ENCODE data around the gene SULT2A1. TPM values are rescaled to one million over a fixed set of nuclear protein-coding genes. Genes with fewer than 3 reads are reported as not detected.
"Not testable (repeated sequence)": the region's sequence is repeated elsewhere in the genome, so short reads cannot be mapped to it uniquely, and the experiment has no call there.

Gene SULT2A1
- total RNA-seq, 1 donor from 2014 or later, result 1.7 TPM

DNA sequence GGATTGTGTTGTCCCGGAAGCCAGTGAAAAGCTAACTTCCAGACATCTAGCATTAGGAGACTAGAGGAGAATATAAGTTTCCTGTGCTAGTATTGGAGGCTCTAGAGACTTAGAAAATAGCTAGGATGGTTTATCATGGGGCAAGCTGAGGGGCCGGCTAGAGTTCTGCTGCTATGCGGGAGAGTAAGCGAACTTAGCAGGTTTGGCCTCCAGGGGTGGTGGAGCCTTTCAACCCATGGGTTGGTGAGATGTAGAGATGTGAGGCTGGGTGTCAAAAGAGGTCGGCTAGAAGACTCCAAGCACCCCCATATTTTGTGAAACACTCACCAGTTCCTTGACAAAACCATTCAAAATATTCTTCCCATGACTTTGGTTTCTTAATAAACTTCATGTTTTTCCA lies 4.4 kb downstream of the SULT2A1 start:
- Histone ChIP-seq H3K27me3 (no peaks in the 10 kb centered on the region), H3K4me1 (no peaks in the 10 kb centered on the region), H3K9me3 (no peaks in the 10 kb centered on the region), H3K4me3 (no peak overlapping the region), H3K27ac (no peak overlapping the region), H3K36me3 (no peaks in the 10 kb centered on the region)
- no peak for DNase-seq (ENCODE audit: extremely low spot score in 2 of 2)
- intact Hi-C loops (cut with DNase I), result no loop called here
- TF ChIP-seq POLR2A (IDR thresholded peaks at IDR 0.05), result no peak
- TF ChIP-seq POLR2AphosphoS5 (IDR thresholded peaks at IDR 0.05; ENCODE audit: insufficient read depth in 1 of 2, low read depth in 1 of 2), result no peak
- TF ChIP-seq, protein P1, sequence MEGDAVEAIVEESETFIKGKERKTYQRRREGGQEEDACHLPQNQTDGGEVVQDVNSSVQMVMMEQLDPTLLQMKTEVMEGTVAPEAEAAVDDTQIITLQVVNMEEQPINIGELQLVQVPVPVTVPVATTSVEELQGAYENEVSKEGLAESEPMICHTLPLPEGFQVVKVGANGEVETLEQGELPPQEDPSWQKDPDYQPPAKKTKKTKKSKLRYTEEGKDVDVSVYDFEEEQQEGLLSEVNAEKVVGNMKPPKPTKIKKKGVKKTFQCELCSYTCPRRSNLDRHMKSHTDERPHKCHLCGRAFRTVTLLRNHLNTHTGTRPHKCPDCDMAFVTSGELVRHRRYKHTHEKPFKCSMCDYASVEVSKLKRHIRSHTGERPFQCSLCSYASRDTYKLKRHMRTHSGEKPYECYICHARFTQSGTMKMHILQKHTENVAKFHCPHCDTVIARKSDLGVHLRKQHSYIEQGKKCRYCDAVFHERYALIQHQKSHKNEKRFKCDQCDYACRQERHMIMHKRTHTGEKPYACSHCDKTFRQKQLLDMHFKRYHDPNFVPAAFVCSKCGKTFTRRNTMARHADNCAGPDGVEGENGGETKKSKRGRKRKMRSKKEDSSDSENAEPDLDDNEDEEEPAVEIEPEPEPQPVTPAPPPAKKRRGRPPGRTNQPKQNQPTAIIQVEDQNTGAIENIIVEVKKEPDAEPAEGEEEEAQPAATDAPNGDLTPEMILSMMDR (IDR thresholded peaks at IDR 0.05), result no peak

DNA sequence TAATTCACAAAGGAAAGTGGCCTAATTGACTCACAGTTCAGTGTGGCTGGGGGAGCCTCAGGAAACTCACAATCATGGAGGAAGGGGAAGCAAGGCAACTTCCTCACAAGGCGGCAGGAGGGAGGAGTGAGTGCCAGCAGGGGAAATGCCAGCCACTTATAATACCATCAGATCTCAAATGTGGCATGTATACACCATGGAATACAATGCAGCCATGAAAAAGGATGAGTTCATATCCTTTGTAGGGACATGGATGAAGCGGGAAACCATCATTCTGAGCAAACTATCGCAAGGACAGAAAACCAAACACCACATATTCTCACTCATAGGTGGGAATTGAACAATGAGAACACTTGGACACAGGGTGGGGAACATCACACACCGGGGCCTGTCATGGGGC lies 6.7 kb downstream of the SULT2A1 start:
- intact Hi-C loops (cut with DNase I); DNase-seq (ENCODE audit: extremely low spot score in 2 of 2); H3K4me1 ChIP-seq; H3K4me3 ChIP-seq; H3K27me3 ChIP-seq; H3K9me3 ChIP-seq; H3K36me3 ChIP-seq; H3K27ac ChIP-seq: not testable (repeated sequence)

DNA sequence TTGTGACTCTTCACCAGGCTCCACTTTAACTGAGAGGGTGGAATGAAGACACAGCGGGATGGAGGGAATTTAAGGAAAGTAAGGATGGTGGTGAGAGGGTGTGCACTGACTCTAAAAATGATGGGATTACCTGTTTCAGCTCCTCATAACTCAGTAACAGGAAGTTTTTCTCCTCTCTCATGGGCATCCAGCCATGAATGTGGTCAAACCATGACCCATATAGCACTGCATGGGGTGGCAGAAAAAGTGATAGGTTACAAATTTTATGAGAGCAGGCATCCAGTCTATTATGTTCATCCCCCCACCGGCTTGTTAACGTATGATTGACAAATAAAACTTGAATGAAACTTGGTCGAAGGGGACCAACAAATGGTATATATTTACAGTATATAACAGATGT lies 7.2 kb downstream of the SULT2A1 start:
- H3K27me3 ChIP-seq, result no peaks in the 10 kb centered on the region
- intact Hi-C loops (cut with DNase I), result no loop called here

DNA sequence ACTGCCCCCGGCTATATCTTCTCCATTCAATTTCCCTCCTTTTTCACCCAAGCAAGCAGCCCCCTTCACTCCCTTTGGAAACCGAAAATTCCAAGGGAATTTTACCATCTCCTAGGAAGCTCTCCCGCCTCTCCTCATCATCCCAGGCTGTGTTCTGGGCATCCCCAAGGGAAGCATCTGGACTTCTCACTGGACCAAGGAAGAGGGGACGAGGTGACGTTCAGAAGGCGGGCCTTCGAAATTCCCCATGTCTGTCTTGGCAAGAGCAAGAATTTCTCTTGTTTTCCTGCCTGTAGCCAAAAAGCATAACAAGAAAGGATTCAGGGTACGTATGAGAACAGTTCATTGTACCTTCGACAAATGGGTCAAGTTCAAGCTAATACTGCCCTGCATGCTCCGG lies 20.9 kb downstream of the SULT2A1 start:
- H3K4me1 ChIP-seq, result no peaks in the 10 kb centered on the region
- H3K9me3 ChIP-seq, result no peaks in the 10 kb centered on the region
- H3K4me3 ChIP-seq, result no peak overlapping the region
- no peak for DNase-seq (ENCODE audit: extremely low spot score in 2 of 2)
- intact Hi-C loops (cut with DNase I), result no loop called here
- TF ChIP-seq, protein P1 (IDR thresholded peaks at IDR 0.05), result no peak
- TF ChIP-seq POLR2A (IDR thresholded peaks at IDR 0.05), result no peak
- TF ChIP-seq POLR2AphosphoS5 (IDR thresholded peaks at IDR 0.05; ENCODE audit: insufficient read depth in 1 of 2, low read depth in 1 of 2), result no peak
- H3K36me3 ChIP-seq, result no peaks in the 10 kb centered on the region
- no peaks in the 10 kb centered on the region for H3K27me3 ChIP-seq
- H3K27ac ChIP-seq, result no peak overlapping the region

More for the DNA sequence above, 7.2 kb downstream of the SULT2A1 start:
- Histone ChIP-seq H3K4me1 (no peaks in the 10 kb centered on the region), H3K36me3 (no peaks in the 10 kb centered on the region), H3K4me3 (no peak overlapping the region), H3K9me3 (no peaks in the 10 kb centered on the region), H3K27ac (no peak overlapping the region)
- no peak for TF ChIP-seq POLR2AphosphoS5 (IDR thresholded peaks at IDR 0.05; ENCODE audit: insufficient read depth in 1 of 2, low read depth in 1 of 2)
- DNase-seq (ENCODE audit: extremely low spot score in 2 of 2), result no peak

DNA sequence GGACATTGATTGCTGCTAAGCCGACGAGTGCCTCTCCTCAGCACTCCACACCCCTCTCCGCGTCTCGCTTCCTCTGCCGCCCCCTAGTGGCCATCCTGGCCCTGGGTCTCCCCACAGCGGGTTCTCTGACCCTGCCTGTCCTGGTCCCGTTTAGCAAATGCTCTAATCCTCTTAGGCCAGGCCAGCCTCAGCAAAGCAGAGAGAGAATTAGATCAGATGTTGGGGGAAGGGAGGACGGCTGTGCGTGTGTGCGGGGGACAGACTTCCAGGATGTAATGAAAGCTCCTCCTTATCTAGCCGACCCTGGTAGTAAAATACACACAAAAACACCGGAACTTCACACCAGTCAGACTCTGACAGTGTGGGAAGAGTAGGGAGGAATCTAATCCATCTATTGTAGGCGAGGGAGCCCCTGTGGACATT lies 22.6 kb downstream of the SULT2A1 start:
- no peak for DNase-seq (ENCODE audit: extremely low spot score in 2 of 2)
- no peak for TF ChIP-seq POLR2AphosphoS5 (IDR thresholded peaks at IDR 0.05; ENCODE audit: insufficient read depth in 1 of 2, low read depth in 1 of 2)
- no peak for TF ChIP-seq POLR2A (IDR thresholded peaks at IDR 0.05)
- TF ChIP-seq, protein P1 (IDR thresholded peaks at IDR 0.05), result peak; percentile 60 to 82 (median 64)
- intact Hi-C loops (cut with DNase I), result loop anchor here (1.0 kb wide), 1 partner anchor 41 kb away; no protein-coding TSS in a partner anchor
- Histone ChIP-seq H3K27me3 (no peaks in the 10 kb centered on the region), H3K27ac (no peak overlapping the region), H3K36me3 (no peaks in the 10 kb centered on the region), H3K4me3 (no peak overlapping the region), H3K9me3 (no peaks in the 10 kb centered on the region), H3K4me1 (no peaks in the 10 kb centered on the region)

DNA sequence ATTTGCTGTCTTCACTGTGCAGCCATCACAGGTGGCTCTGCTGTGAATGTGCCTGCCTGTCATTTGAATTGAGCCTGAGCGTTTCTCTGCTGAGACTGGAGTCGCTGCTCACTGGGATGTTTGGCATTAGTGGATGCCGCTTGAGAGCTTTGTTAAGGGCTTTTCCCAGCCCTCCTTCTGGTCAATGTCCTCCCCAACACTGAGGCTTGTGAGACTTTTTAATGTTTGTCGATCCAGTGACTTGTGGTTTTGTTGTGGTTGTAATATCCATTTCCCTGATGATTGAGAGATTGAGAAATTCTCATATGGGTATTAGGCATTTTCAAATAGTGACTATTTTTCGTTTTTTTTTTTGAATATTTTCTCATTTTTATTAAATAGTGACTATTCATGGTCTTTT lies 24.5 kb downstream of the SULT2A1 start:
- H3K27me3 ChIP-seq, result no peaks in the 10 kb centered on the region
- TF ChIP-seq POLR2A (IDR thresholded peaks at IDR 0.05) (no peak), POLR2AphosphoS5 (IDR thresholded peaks at IDR 0.05; ENCODE audit: insufficient read depth in 1 of 2, low read depth in 1 of 2) (no peak)
- TF ChIP-seq, protein P1 (IDR thresholded peaks at IDR 0.05), result no peak
- H3K4me3 ChIP-seq, result no peak overlapping the region
- H3K9me3 ChIP-seq, result no peaks in the 10 kb centered on the region
- intact Hi-C loops (cut with DNase I), result no loop called here
- no peak for DNase-seq (ENCODE audit: extremely low spot score in 2 of 2)
- H3K36me3 ChIP-seq, result no peaks in the 10 kb centered on the region
- no peaks in the 10 kb centered on the region for H3K4me1 ChIP-seq
- H3K27ac ChIP-seq, result no peak overlapping the region
